GM21737 (cell line): Measurements from ENCODE around the gene ALDH1L1.
A peak's percentile ranks its signal among the peaks of the same experiment; 100 is the strongest.
"Not testable (repeated sequence)": the region's sequence is repeated elsewhere in the genome, so short reads cannot be mapped to it uniquely, and the experiment has no call there.

Experiments used
- ATAC-seq: cut with Tn5 transposase; IDR thresholded peaks from one replicate; pipeline ENCODE4 v1.9.1; 2021; ENCODE audit warnings: mild to moderate bottlenecking, moderate library complexity; ENCODE audit not compliant: unreplicated experiment

ALDH1L1 gene

GRCh38 chr3:126085841-126086240, 94.5 kb downstream of the ALDH1L1 start:
- ATAC-seq: no peak

GRCh38 chr3:126085276-126085675, 95.1 kb downstream of the ALDH1L1 start:
- ATAC-seq: no peak

- no peak for ATAC-seq
Observed at GRCh38 chr3:126084768-126085180, 95.6 kb downstream of the ALDH1L1 start.

- peak; percentile 94 for ATAC-seq
Observed at GRCh38 chr3:126083913-126084767, 96.2 kb downstream of the ALDH1L1 start, which contains the start of gene SLC41A3. Gene SLC41A3, minus strand, starts transcription at chr3:126084124. Its CDS starts 15,905 bp downstream, at chr3:126068219.

- ATAC-seq: peak; percentile 41
Observed at GRCh38 chr3:126083511-126083912, 96.9 kb downstream of the ALDH1L1 start.

- ATAC-seq: no peak
Observed at GRCh38 chr3:126083138-126083445, 97.3 kb downstream of the ALDH1L1 start.

GRCh38 chr3:126082362-126083137, 97.8 kb downstream of the ALDH1L1 start:
- ATAC-seq: no peak

GRCh38 chr3:126081618-126082361, 98.6 kb downstream of the ALDH1L1 start:
- no peak for ATAC-seq

- no peak for ATAC-seq
Observed at GRCh38 chr3:126080970-126081369, 99.4 kb downstream of the ALDH1L1 start.

GRCh38 chr3:126078866-126079265, 101.5 kb downstream of the ALDH1L1 start:
- no peak for ATAC-seq

- ATAC-seq: no peak
Observed at GRCh38 chr3:126077754-126078153, 102.6 kb downstream of the ALDH1L1 start.

GRCh38 chr3:126076140-126076539, 104.2 kb downstream of the ALDH1L1 start:
- no peak for ATAC-seq

GRCh38 chr3:126070146-126070545, 110.2 kb downstream of the ALDH1L1 start:
- ATAC-seq: no peak

GRCh38 chr3:126067959-126068358, 112.4 kb downstream of the ALDH1L1 start:
- no peak for ATAC-seq

GRCh38 chr3:126066676-126067075, 113.7 kb downstream of the ALDH1L1 start:
- not testable (repeated sequence) for ATAC-seq

- no peak for ATAC-seq
Observed at GRCh38 chr3:126065876-126066275, 114.5 kb downstream of the ALDH1L1 start.

GRCh38 chr3:126064627-126065258, 115.6 kb downstream of the ALDH1L1 start:
- no peak for ATAC-seq

- ATAC-seq: no peak
Observed at GRCh38 chr3:126063358-126063965, 116.9 kb downstream of the ALDH1L1 start.

GRCh38 chr3:126061301-126062032, 118.9 kb downstream of the ALDH1L1 start:
- no peak for ATAC-seq
